Liver (tissue), 9 donors: ENCODE measurements around the gene PCDH7. TPM values are rescaled to one million over a fixed set of nuclear protein-coding genes. Genes with fewer than 3 reads are reported as not detected.

Experiments used
- DNase-seq: peaks from one replicate; pipeline ENCODE4 v3.0.0-alpha.2; 2017; ENCODE audit warnings: low spot score
- H3K27ac ChIP-seq, 2 donors: one replicate each; pipeline ENCODE4 v1.7.0; 2013; ENCODE audit warnings: inconsistent platforms in 2 of 2, low read length in 2 of 2, control low read depth in 1 of 2, low read depth in 1 of 2, mild to moderate bottlenecking in 1 of 2
- H3K27me3 ChIP-seq, 4 donors: one replicate each; pipeline versions ENCODE4 v1.6.1 to v1.7.0; 2013; ENCODE audit warnings: low read length in 3 of 4, inconsistent platforms in 1 of 4, mild to moderate bottlenecking in 1 of 4, moderate library complexity in 1 of 4; ENCODE audit not compliant: control insufficient read depth in 4 of 4, insufficient read depth in 4 of 4
- H3K36me3 ChIP-seq, 4 donors: one replicate each; pipeline versions ENCODE4 v1.6.1 to v1.7.0; 2013; ENCODE audit warnings: low read length in 3 of 4, mild to moderate bottlenecking in 3 of 4, low read depth in 1 of 4, moderate library complexity in 1 of 4; ENCODE audit not compliant: control insufficient read depth in 4 of 4, insufficient read depth in 3 of 4
- H3K4me1 ChIP-seq, 4 donors: one replicate each; pipeline versions ENCODE4 v1.6.1 to v1.7.0; 2013; ENCODE audit warnings: low read length in 3 of 4, mild to moderate bottlenecking in 3 of 4, moderate library complexity in 1 of 4; ENCODE audit not compliant: control insufficient read depth in 4 of 4, insufficient read depth in 4 of 4
- H3K4me3 ChIP-seq, 3 donors: one replicate each; pipeline versions ENCODE4 v1.6.1 to v1.7.0; 2013; ENCODE audit warnings: low read length in 3 of 3, control low read depth in 1 of 3, low read depth in 1 of 3, mild to moderate bottlenecking in 1 of 3
- H3K9ac ChIP-seq, 2 donors: one replicate each; pipeline ENCODE4 v1.7.0; 2013; ENCODE audit warnings: low read length in 2 of 2, mild to moderate bottlenecking in 2 of 2, moderate library complexity in 2 of 2, control low read depth in 1 of 2, low read depth in 1 of 2
- H3K9me3 ChIP-seq, 4 donors: one replicate each; pipeline versions ENCODE4 v1.6.1 to v1.7.0; 2013; ENCODE audit warnings: low read length in 3 of 4; ENCODE audit not compliant: control insufficient read depth in 4 of 4
- EGR1 ChIP-seq, 2 donors: IDR thresholded peaks; 2 replicates each; pipeline ENCODE4 v1.6.1; 2016 to 2018; ENCODE audit warnings: antibody characterized with exemption in 2 of 2, low read depth in 2 of 2
- FOXA1 ChIP-seq: IDR thresholded peaks from 2 replicates; pipeline ENCODE4 v1.6.1; 2016; ENCODE audit warnings: antibody characterized with exemption
- FOXA2 ChIP-seq: IDR thresholded peaks from 2 replicates; pipeline ENCODE4 v1.6.1; 2016; ENCODE audit warnings: antibody characterized with exemption
- GABPA ChIP-seq, 2 donors: IDR thresholded peaks in 1 of 2; conservative IDR thresholded peaks in 1 of 2; 2 replicates each; pipeline ENCODE4 v1.6.1; 2016; ENCODE audit warnings: antibody characterized with exemption in 2 of 2, mild to moderate bottlenecking in 1 of 2, moderate library complexity in 1 of 2
- HNF4A ChIP-seq, 2 donors: conservative IDR thresholded peaks; 2 replicates each; pipeline ENCODE4 v1.6.1; 2016; ENCODE audit warnings: antibody characterized with exemption in 2 of 2, mild to moderate bottlenecking in 2 of 2
- JUND ChIP-seq, 2 donors: IDR thresholded peaks; 2 replicates each; pipeline ENCODE4 v1.6.1; 2016; ENCODE audit warnings: antibody characterized with exemption in 2 of 2
- NR2F2 ChIP-seq: IDR thresholded peaks from 2 replicates; pipeline ENCODE4 v1.6.1; 2016; ENCODE audit warnings: antibody characterized with exemption
- RAD21 ChIP-seq, 2 donors: IDR thresholded peaks; 2 replicates each; pipeline ENCODE4 v1.6.1; 2016; ENCODE audit warnings: antibody characterized with exemption in 2 of 2, mild to moderate bottlenecking in 2 of 2
- RXRA ChIP-seq, 2 donors: IDR thresholded peaks; 2 replicates each; pipeline ENCODE4 v1.6.1; 2017 to 2018; ENCODE audit warnings: antibody characterized with exemption in 2 of 2, mild to moderate bottlenecking in 1 of 2
- SP1 ChIP-seq: IDR thresholded peaks from 2 replicates; pipeline ENCODE4 v1.6.1; 2018; ENCODE audit warnings: antibody characterized with exemption, mild to moderate bottlenecking
- TAF1 ChIP-seq: conservative IDR thresholded peaks from 2 replicates; pipeline ENCODE4 v1.6.1; 2016; ENCODE audit warnings: antibody characterized with exemption, mild to moderate bottlenecking
- YY1 ChIP-seq: IDR thresholded peaks from 2 replicates; pipeline ENCODE4 v1.6.1; 2016; ENCODE audit warnings: antibody characterized with exemption, mild to moderate bottlenecking
- WGBS: extraction: QIAGEN DNeasy Blood & Tissue Kit; methylation state at CpG from one replicate; pipeline ENCODE4 v1.1.7; 2013; 5-methylcytosine and 5-hydroxymethylcytosine counted together
- polyA plus RNA-seq, 2 donors: library from polyadenylated mRNA; stranded (reverse) in 1 of 2; unstranded in 1 of 2; fragments of 200-250 nt in 1 of 2; fragments of >200 nt in 1 of 2; fragmentation: Nextera tagmentation in 1 of 2; extraction: Ambion mirVana in 1 of 2; gene quantifications; one replicate each; pipeline versions ENCODE4 v1.2.1 to v1.2.3, GENCODE V29; 2013 to 2015
- total RNA-seq, 2 donors: library from RNA; depleted of rRNA; stranded (reverse); fragments of >200 nt; gene quantifications; one replicate each; pipeline ENCODE4 v1.2.3, GENCODE V29; 2014
- TF ChIP-seq, protein P1 (sequence below): IDR thresholded peaks from 2 replicates; pipeline ENCODE4 v1.6.1; 2016; ENCODE audit warnings: antibody characterized with exemption
- TF ChIP-seq, protein P2 (sequence below): IDR thresholded peaks from 2 replicates; pipeline ENCODE4 v1.6.1; 2016; ENCODE audit warnings: antibody characterized with exemption, mild to moderate bottlenecking
- TF ChIP-seq, protein P3 (sequence below): IDR thresholded peaks from 2 replicates; pipeline ENCODE4 v1.6.1; 2016; ENCODE audit warnings: antibody characterized with exemption
- donor health status: healthy.
- donor health status: healthy.
- donor health status: healthy.
- donor health status: healthy.
- donor health status: healthy.

The PCDH7 gene
- total and polyA plus RNA-seq, 4 donors: 0.32 to 3.0 (median 0.98) TPM

DNA sequence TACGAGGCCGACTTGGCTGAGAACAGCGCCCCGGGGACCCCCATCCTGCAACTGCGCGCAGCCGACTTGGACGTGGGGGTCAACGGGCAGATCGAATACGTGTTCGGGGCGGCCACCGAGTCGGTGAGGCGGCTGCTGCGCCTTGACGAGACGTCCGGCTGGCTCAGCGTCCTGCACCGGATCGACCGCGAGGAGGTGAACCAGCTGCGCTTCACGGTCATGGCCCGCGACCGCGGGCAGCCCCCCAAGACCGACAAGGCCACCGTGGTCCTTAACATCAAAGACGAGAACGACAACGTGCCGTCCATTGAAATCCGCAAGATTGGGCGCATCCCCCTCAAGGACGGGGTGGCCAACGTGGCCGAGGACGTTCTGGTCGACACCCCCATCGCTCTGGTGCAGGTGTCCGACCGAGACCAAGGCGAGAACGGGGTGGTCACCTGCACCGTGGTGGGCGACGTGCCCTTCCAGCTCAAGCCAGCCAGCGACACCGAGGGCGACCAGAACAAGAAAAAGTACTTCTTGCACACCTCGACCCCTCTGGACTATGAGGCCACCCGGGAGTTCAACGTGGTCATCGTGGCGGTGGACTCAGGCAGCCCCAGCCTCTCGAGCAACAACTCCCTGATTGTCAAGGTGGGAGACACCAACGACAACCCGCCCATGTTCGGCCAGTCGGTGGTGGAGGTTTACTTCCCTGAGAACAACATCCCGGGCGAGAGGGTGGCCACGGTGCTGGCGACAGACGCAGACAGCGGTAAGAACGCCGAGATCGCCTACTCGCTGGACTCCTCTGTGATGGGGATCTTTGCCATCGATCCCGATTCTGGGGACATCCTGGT, 2.4 kb downstream of the PCDH7 start:
- H3K27ac ChIP-seq: no peak overlapping the region
- TF ChIP-seq RAD21 (IDR thresholded peaks at IDR 0.05): no peak
- no peak for TF ChIP-seq NR2F2
- TF ChIP-seq, protein P1, sequence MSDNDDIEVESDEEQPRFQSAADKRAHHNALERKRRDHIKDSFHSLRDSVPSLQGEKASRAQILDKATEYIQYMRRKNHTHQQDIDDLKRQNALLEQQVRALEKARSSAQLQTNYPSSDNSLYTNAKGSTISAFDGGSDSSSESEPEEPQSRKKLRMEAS: no peak
- no peak for TF ChIP-seq SP1
- TF ChIP-seq, protein P2, sequence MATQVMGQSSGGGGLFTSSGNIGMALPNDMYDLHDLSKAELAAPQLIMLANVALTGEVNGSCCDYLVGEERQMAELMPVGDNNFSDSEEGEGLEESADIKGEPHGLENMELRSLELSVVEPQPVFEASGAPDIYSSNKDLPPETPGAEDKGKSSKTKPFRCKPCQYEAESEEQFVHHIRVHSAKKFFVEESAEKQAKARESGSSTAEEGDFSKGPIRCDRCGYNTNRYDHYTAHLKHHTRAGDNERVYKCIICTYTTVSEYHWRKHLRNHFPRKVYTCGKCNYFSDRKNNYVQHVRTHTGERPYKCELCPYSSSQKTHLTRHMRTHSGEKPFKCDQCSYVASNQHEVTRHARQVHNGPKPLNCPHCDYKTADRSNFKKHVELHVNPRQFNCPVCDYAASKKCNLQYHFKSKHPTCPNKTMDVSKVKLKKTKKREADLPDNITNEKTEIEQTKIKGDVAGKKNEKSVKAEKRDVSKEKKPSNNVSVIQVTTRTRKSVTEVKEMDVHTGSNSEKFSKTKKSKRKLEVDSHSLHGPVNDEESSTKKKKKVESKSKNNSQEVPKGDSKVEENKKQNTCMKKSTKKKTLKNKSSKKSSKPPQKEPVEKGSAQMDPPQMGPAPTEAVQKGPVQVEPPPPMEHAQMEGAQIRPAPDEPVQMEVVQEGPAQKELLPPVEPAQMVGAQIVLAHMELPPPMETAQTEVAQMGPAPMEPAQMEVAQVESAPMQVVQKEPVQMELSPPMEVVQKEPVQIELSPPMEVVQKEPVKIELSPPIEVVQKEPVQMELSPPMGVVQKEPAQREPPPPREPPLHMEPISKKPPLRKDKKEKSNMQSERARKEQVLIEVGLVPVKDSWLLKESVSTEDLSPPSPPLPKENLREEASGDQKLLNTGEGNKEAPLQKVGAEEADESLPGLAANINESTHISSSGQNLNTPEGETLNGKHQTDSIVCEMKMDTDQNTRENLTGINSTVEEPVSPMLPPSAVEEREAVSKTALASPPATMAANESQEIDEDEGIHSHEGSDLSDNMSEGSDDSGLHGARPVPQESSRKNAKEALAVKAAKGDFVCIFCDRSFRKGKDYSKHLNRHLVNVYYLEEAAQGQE: no peak
- TF ChIP-seq JUND (IDR thresholded peaks at IDR 0.05): no peak
- TF ChIP-seq, protein P3, sequence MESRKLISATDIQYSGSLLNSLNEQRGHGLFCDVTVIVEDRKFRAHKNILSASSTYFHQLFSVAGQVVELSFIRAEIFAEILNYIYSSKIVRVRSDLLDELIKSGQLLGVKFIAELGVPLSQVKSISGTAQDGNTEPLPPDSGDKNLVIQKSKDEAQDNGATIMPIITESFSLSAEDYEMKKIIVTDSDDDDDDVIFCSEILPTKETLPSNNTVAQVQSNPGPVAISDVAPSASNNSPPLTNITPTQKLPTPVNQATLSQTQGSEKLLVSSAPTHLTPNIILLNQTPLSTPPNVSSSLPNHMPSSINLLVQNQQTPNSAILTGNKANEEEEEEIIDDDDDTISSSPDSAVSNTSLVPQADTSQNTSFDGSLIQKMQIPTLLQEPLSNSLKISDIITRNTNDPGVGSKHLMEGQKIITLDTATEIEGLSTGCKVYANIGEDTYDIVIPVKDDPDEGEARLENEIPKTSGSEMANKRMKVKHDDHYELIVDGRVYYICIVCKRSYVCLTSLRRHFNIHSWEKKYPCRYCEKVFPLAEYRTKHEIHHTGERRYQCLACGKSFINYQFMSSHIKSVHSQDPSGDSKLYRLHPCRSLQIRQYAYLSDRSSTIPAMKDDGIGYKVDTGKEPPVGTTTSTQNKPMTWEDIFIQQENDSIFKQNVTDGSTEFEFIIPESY: no peak
- no peak for TF ChIP-seq FOXA1
- TF ChIP-seq RXRA (IDR thresholded peaks at IDR 0.05): no peak
- no peak for TF ChIP-seq FOXA2
- TF ChIP-seq YY1: no peak
- no peak for TF ChIP-seq EGR1 (IDR thresholded peaks at IDR 0.05; ENCODE audit: low read depth in 2 of 2)
- TF ChIP-seq TAF1: no peak
- no peak for TF ChIP-seq GABPA (IDR thresholded peaks at IDR 0.05 in 1 of 2, conservative IDR thresholded peaks at IDR 0.05 in 1 of 2)
- no peak for TF ChIP-seq HNF4A (conservative IDR thresholded peaks at IDR 0.05)
- H3K4me1 ChIP-seq: peaks cover 8 to 39% (median 24%) of the 10 kb centered on the region in 4 donors
- H3K9me3 ChIP-seq: peaks cover 0 to 2% (median 0%) of the 10 kb centered on the region in 4 donors
- H3K9ac ChIP-seq: no peak overlapping the region
- 10% methylated on average over 77 of the region's 77 CpGs for WGBS
- H3K27me3 ChIP-seq: peaks cover 0 to 14% (median 7%) of the 10 kb centered on the region in 4 donors
- DNase-seq: no peak
- H3K36me3 ChIP-seq: no peaks in the 10 kb centered on the region
- peak overlapping the region in 2 of 3 donors; percentile 24 to 51 for H3K4me3 ChIP-seq

DNA sequence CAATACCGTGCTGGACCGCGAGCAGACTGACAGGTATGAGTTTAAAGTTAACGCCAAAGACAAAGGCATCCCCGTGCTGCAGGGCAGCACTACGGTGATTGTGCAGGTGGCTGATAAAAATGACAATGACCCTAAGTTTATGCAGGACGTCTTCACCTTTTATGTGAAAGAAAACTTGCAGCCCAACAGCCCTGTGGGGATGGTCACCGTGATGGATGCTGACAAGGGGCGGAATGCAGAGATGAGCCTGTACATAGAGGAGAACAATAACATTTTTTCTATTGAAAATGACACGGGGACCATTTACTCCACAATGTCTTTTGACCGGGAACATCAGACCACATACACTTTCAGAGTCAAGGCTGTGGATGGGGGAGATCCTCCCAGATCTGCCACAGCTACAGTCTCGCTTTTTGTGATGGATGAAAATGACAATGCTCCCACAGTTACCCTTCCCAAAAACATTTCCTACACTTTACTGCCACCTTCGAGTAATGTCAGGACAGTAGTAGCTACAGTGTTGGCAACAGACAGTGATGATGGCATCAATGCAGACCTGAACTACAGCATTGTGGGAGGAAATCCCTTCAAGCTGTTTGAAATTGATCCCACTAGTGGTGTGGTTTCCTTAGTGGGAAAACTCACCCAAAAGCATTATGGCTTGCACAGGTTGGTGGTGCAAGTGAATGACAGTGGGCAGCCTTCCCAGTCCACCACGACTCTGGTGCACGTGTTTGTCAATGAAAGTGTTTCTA, 3.2 kb downstream of the PCDH7 start:
- Histone ChIP-seq H3K36me3 (no peaks in the 10 kb centered on the region), H3K9ac (no peak overlapping the region), H3K4me1 (peaks cover 8 to 32% (median 22%) of the 10 kb centered on the region in 4 donors), H3K27ac (no peak overlapping the region), H3K9me3 (peaks cover 0 to 2% (median 0%) of the 10 kb centered on the region in 4 donors), H3K4me3 (peak overlapping the region in 2 of 3 donors; percentile 14 to 24), H3K27me3 (peaks cover 0 to 14% (median 5%) of the 10 kb centered on the region in 4 donors)
- no peak for TF ChIP-seq TAF1
- no peak for TF ChIP-seq FOXA2
- TF ChIP-seq, protein P2: no peak
- 22% methylated on average over 15 of the region's 15 CpGs for WGBS
- DNase-seq: no peak
